Mesothelial cell of epicardium (in vitro differentiated cells): Measurements from ENCODE around the gene DEFB131B. TPM values are rescaled to one million over a fixed set of nuclear protein-coding genes. Genes with fewer than 3 reads are reported as not detected.
"Not testable (repeated sequence)": the region's sequence is repeated elsewhere in the genome, so short reads cannot be mapped to it uniquely, and the experiment has no call there.

Experiments used
- DNase-seq, 2 experiments: peaks; one replicate each; pipeline ENCODE4 v3.0.0; 2021; ENCODE audit warnings: low spot score in 2 of 2; ENCODE audit not compliant: unreplicated experiment in 2 of 2
- H3K27ac Mint-ChIP-seq: 2 replicates; pipeline ENCODE4 v1.8.0; 2021; ENCODE audit warnings: mixed read lengths
- H3K27me3 Mint-ChIP-seq: 2 replicates; pipeline ENCODE4 v1.8.0; 2021; ENCODE audit warnings: low read depth, mixed read lengths
- H3K36me3 Mint-ChIP-seq: 2 replicates; pipeline ENCODE4 v1.8.0; 2021; ENCODE audit warnings: mixed read lengths
- H3K4me1 Mint-ChIP-seq: 2 replicates; pipeline ENCODE4 v1.8.0; 2021; ENCODE audit warnings: mixed read lengths
- H3K4me3 Mint-ChIP-seq: 2 replicates; pipeline ENCODE4 v1.8.0; 2021; ENCODE audit warnings: mild to moderate bottlenecking, moderate library complexity, mixed read lengths
- H3K9me3 Mint-ChIP-seq: 2 replicates; pipeline ENCODE4 v1.8.0; 2021; ENCODE audit warnings: mixed read lengths
- CTCF ChIP-seq: fragments of 200-600 bp; sonication (generic); IDR thresholded peaks from one replicate; pipeline ENCODE4 v1.5.0; 2021; ENCODE audit warnings: antibody characterized with exemption; ENCODE audit not compliant: unreplicated experiment
- total RNA-seq: library from RNA; stranded (reverse); gene quantifications from 3 replicates; pipeline ENCODE4 v1.2.1, GENCODE V29; 2021

The DEFB131B gene
- not detected in 3 replicates for total RNA-seq

- not testable (repeated sequence) for H3K27me3 Mint-ChIP-seq, DNase-seq, H3K9me3 Mint-ChIP-seq, H3K27ac Mint-ChIP-seq, H3K4me3 Mint-ChIP-seq, H3K4me1 Mint-ChIP-seq
- peaks cover 16% of the 10 kb centered on the region for H3K36me3 Mint-ChIP-seq
These were observed at the start of gene DEFB131B for GRCh38 chr11:71878059-71878458. Gene DEFB131B (plus strand): TSS chr11:71878453. CDS start chr11:71878453, 0 bp downstream.

GRCh38 chr11:71829247-71829646 is 49.0 kb upstream of the DEFB131B start:
- not testable (repeated sequence) for H3K4me1 Mint-ChIP-seq, H3K27me3 Mint-ChIP-seq, H3K9me3 Mint-ChIP-seq, H3K36me3 Mint-ChIP-seq, H3K27ac Mint-ChIP-seq, H3K4me3 Mint-ChIP-seq, DNase-seq

DNA sequence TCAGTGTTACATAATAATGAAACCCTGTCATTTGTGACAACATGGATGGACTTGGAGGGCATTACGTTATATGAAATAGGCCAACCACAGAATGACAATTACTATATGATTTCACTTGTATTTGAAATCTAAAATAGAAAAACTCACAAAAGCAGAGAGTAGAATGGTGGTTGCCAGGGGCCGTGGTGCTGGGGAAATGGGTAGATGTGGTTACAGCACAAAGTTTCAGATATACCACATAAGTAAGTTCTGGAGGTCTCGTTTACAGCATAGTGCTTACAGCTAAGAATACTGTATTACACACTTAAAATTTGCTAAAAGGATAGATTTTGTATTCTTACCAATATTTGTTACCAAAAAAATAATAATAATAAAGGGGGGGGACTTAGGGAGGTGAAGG is 48.6 kb upstream of the DEFB131B start:
- H3K9me3 Mint-ChIP-seq, H3K4me3 Mint-ChIP-seq, H3K4me1 Mint-ChIP-seq, H3K36me3 Mint-ChIP-seq, H3K27ac Mint-ChIP-seq, H3K27me3 Mint-ChIP-seq, DNase-seq: not testable (repeated sequence)

GRCh38 chr11:71832811-71833210 is 45.4 kb upstream of the DEFB131B start, which contains the start of gene DEFB108B:
Gene DEFB108B (plus strand): TSS chr11:71833200. CDS start chr11:71833200, 0 bp downstream.
- H3K36me3 Mint-ChIP-seq, H3K4me1 Mint-ChIP-seq, H3K27me3 Mint-ChIP-seq, H3K4me3 Mint-ChIP-seq, H3K27ac Mint-ChIP-seq, H3K9me3 Mint-ChIP-seq, DNase-seq: not testable (repeated sequence)

DNA sequence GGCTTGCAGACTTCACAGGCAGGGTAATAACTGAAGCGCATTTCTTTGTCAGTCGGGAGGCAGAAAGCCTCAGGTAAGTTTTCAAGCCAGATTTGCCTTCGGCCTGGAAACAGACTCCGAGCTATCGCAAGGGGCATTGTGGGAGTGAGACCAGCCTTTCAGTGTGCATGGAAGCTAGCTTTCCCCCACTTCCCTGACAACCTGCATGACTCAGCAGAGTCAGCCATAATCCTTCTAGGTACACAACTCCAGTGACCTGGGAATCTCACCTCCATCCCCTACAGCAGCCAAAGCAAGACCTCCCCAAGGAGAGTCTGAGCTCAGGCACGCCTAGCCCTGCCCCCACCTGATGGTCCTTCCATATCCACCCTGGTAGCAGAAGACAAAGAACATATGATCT is 35.5 kb upstream of the DEFB131B start:
- H3K4me3 Mint-ChIP-seq, H3K36me3 Mint-ChIP-seq, DNase-seq, H3K27me3 Mint-ChIP-seq, H3K4me1 Mint-ChIP-seq, H3K27ac Mint-ChIP-seq: not testable (repeated sequence)
- peaks cover 12% of the 10 kb centered on the region for H3K9me3 Mint-ChIP-seq

DNA sequence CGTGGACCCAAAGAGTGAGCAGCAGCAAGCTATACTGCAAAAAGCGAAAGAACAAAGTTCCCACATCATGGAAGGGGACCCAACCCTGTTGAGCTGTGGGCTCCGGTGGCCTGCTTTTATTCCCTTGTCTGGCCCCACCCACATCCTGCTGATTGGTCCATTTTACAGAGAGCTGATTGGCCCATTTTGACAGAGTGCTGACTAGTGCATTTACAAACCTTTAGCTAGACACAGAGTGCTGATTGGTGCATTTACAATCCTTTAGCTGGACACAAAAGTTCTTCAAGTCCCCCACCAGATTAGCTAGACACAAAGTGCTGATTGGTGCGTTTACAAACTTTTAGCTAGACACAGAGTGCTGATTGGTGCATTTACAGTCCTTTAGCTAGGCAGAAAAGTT is 34.9 kb upstream of the DEFB131B start:
- H3K9me3 Mint-ChIP-seq: peaks cover 18% of the 10 kb centered on the region
- H3K4me1 Mint-ChIP-seq, DNase-seq, H3K27ac Mint-ChIP-seq, H3K4me3 Mint-ChIP-seq, H3K36me3 Mint-ChIP-seq, H3K27me3 Mint-ChIP-seq: not testable (repeated sequence)

DNA sequence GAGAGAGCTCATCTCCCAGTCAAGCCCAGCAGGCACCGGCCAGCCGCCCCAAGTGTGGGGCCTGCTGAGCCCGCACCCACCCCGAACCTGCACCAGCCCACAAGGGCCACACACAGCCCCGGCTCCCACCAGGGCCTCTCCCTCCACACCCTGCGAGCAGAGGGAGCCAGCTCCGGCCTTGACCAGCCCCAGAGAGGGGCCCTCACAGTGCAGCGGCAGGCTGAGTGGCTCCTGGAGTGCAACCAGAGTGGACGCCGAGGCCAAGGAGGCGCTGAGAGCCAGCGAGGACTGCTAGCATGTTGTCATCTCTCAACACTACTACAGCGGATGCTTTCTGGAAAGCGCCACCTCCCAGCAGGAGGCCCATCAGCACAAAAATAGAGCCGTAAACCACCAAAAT is 34.4 kb upstream of the DEFB131B start:
- Mint-ChIP-seq H3K4me1 (peaks cover 4% of the 10 kb centered on the region), H3K9me3 (peaks cover 21% of the 10 kb centered on the region), H3K4me3 (no peak overlapping the region), H3K27me3 (no peaks in the 10 kb centered on the region), H3K36me3 (no peaks in the 10 kb centered on the region), H3K27ac (no peak overlapping the region)
- no peak for DNase-seq
- no peak for TF ChIP-seq CTCF

GRCh38 chr11:71853895-71854294 is 24.4 kb upstream of the DEFB131B start:
- not testable (repeated sequence) for H3K4me1 Mint-ChIP-seq, H3K36me3 Mint-ChIP-seq, DNase-seq

GRCh38 chr11:71855880-71856279 is 22.4 kb upstream of the DEFB131B start:
- H3K27ac Mint-ChIP-seq, H3K4me3 Mint-ChIP-seq, DNase-seq, H3K27me3 Mint-ChIP-seq, H3K36me3 Mint-ChIP-seq, H3K4me1 Mint-ChIP-seq: not testable (repeated sequence)
- peaks cover 20% of the 10 kb centered on the region for H3K9me3 Mint-ChIP-seq

More at GRCh38 chr11:71853895-71854294, 24.4 kb upstream of the DEFB131B start:
- H3K4me3 Mint-ChIP-seq, H3K27me3 Mint-ChIP-seq, H3K27ac Mint-ChIP-seq: not testable (repeated sequence)
- peaks cover 32% of the 10 kb centered on the region for H3K9me3 Mint-ChIP-seq

- H3K4me3 Mint-ChIP-seq, H3K36me3 Mint-ChIP-seq, H3K27me3 Mint-ChIP-seq, H3K9me3 Mint-ChIP-seq, H3K4me1 Mint-ChIP-seq, DNase-seq, H3K27ac Mint-ChIP-seq: not testable (repeated sequence)
These were observed 17.4 kb upstream of the DEFB131B start for GRCh38 chr11:71860835-71861234.

- H3K9me3 Mint-ChIP-seq: peaks cover 11% of the 10 kb centered on the region
- not testable (repeated sequence) for H3K27ac Mint-ChIP-seq, DNase-seq, H3K27me3 Mint-ChIP-seq, H3K4me1 Mint-ChIP-seq, H3K36me3 Mint-ChIP-seq, H3K4me3 Mint-ChIP-seq
These were observed 14.2 kb upstream of the DEFB131B start for GRCh38 chr11:71863978-71864627.

GRCh38 chr11:71867209-71867608 is 11.0 kb upstream of the DEFB131B start:
- H3K9me3 Mint-ChIP-seq: peaks cover 19% of the 10 kb centered on the region

GRCh38 chr11:71869931-71870330 is 8.3 kb upstream of the DEFB131B start:
- Mint-ChIP-seq H3K9me3 (peaks cover 19% of the 10 kb centered on the region), H3K36me3 (peaks cover 18% of the 10 kb centered on the region)
- not testable (repeated sequence) for H3K27me3 Mint-ChIP-seq, H3K4me1 Mint-ChIP-seq, DNase-seq, H3K27ac Mint-ChIP-seq, H3K4me3 Mint-ChIP-seq

More at GRCh38 chr11:71867209-71867608, 11.0 kb upstream of the DEFB131B start:
- not testable (repeated sequence) for H3K27me3 Mint-ChIP-seq, DNase-seq, H3K4me1 Mint-ChIP-seq, H3K4me3 Mint-ChIP-seq, H3K27ac Mint-ChIP-seq
- peaks cover 18% of the 10 kb centered on the region for H3K36me3 Mint-ChIP-seq
